ENCODE data around the gene ZSCAN25.
"Not testable (repeated sequence)": the region's sequence is repeated elsewhere in the genome, so short reads cannot be mapped to it uniquely, and the experiment has no call there.

Gene ZSCAN25

GRCh38 chr7:99616359-99617191, at the start of gene ZSCAN25:
Gene ZSCAN25, plus strand, starts transcription at chr7:99616946. Its CDS starts 2,661 bp downstream, at chr7:99619607.
- DNase-seq = peak; percentile 93

- DNase-seq = not testable (repeated sequence)
Observed at GRCh38 chr7:99568770-99569169, 48.0 kb upstream of the ZSCAN25 start.

GRCh38 chr7:99571768-99572167, 45.0 kb upstream of the ZSCAN25 start:
- no peak for DNase-seq

GRCh38 chr7:99573257-99573656, 43.5 kb upstream of the ZSCAN25 start:
- no peak for DNase-seq

- no peak for DNase-seq
Observed at GRCh38 chr7:99576251-99576650, 40.5 kb upstream of the ZSCAN25 start.

- no peak for DNase-seq
Observed at GRCh38 chr7:99579281-99579955, 37.3 kb upstream of the ZSCAN25 start.

GRCh38 chr7:99579956-99580777, 36.6 kb upstream of the ZSCAN25 start:
- DNase-seq = peak; percentile 56

GRCh38 chr7:99580778-99581332, 35.9 kb upstream of the ZSCAN25 start:
- not testable (repeated sequence) for DNase-seq

GRCh38 chr7:99588868-99589267, 27.9 kb upstream of the ZSCAN25 start:
- DNase-seq = no peak

GRCh38 chr7:99594948-99595745, 21.6 kb upstream of the ZSCAN25 start:
- no peak for DNase-seq

- no peak for DNase-seq
Observed at GRCh38 chr7:99596408-99596955, 20.3 kb upstream of the ZSCAN25 start.

GRCh38 chr7:99597762-99598501, 18.8 kb upstream of the ZSCAN25 start, which contains the start of gene TMEM225B:
Gene TMEM225B, plus strand, starts transcription at chr7:99598267. Its CDS starts 6,122 bp downstream, at chr7:99604389.
- no peak for DNase-seq

GRCh38 chr7:99599836-99600235, 16.9 kb upstream of the ZSCAN25 start:
- DNase-seq = no peak

GRCh38 chr7:99601656-99602310, 15.0 kb upstream of the ZSCAN25 start:
- DNase-seq = no peak

- DNase-seq = no peak
Observed at GRCh38 chr7:99605527-99605926, 11.2 kb upstream of the ZSCAN25 start.

GRCh38 chr7:99606531-99606930, 10.2 kb upstream of the ZSCAN25 start:
- DNase-seq = no peak

- no peak for DNase-seq
Observed at GRCh38 chr7:99607548-99607947, 9.2 kb upstream of the ZSCAN25 start.

- DNase-seq = no peak
Observed at GRCh38 chr7:99614495-99614894, 2.3 kb upstream of the ZSCAN25 start.

GRCh38 chr7:99615989-99616358, 772 bp upstream of the ZSCAN25 start:
- no peak for DNase-seq

GRCh38 chr7:99617192-99617781, 541 bp downstream of the ZSCAN25 start:
- DNase-seq = no peak
